ENCODE data around the gene MXD3. TPM values are rescaled to one million over a fixed set of nuclear protein-coding genes. Genes with fewer than 3 reads are reported as not detected.

Gene MXD3
- total and polyA plus RNA-seq, 2 experiments from 2014 or later: 9.9 to 11.6 TPM

DNA sequence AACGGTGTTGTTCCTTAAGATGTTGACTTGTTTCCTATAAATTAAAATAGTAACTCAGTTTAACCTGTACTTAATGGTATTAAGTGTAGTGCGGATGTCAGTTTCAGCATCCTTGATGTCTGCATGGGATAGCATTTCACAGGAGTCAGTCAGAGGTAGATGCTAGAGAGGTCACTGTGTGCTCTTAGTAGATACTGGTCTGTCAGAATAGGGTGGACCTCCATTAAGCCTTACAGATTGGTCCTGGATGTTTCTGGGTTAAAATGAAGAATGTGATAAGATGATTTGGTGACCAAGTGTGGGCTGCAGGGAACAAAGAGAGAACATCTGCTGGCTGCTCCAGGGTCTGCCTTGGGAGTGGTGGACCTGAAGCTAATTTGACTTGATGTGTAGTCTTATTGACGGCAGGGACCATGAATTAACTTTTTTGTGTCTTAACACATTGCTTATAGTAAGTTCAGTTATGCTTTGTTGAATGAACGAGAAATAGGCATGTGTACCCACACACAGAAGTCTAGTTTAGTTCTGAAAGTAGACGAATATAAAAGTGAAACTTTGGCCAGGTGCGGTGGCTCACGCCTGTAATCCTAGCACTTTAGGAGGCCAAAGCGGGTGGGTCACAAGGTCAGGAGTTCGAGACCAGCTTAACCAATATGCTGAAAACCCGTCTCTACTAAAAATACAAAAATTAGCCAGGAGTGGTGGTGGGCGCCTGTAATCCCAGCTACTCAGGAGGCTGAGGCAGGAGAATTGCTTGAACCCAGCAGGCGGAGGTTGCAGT is 20.7 kb downstream of the MXD3 start:
- Histone ChIP-seq H3F3A (replicated peaks; ENCODE audit: low read depth) (peaks cover 25% of the 10 kb centered on the region), H3K9me2 (ENCODE audit: insufficient read depth) (no peaks in the 10 kb centered on the region), H3K4me3 (no peak overlapping the region), H4K20me1 (replicated peaks; ENCODE audit: insufficient read depth) (peaks cover 47% of the 10 kb centered on the region), H3K4me1 (ENCODE audit: insufficient read depth) (no peaks in the 10 kb centered on the region), H3K27me3 (ENCODE audit: insufficient read depth) (no peaks in the 10 kb centered on the region), H2AFZ (no peak overlapping the region), H3K4me2 (no peak overlapping the region), H3K36me3 (ENCODE audit: insufficient read depth) (peaks cover 74% of the 10 kb centered on the region), H3K27ac (ENCODE audit: low read depth) (no peak overlapping the region), H3K79me2 (replicated peaks; ENCODE audit: insufficient read depth) (peaks cover 15% of the 10 kb centered on the region; the same call in 1 of the 2 replicates)
- Mint-ChIP-seq H3K4me3 (no peak overlapping the region), H3K36me3 (ENCODE audit: low read depth) (peaks cover 93% of the 10 kb centered on the region), H3K27ac (no peak overlapping the region), H3K27me3 (ENCODE audit: insufficient read depth, low read depth, poor library complexity) (peaks cover 14% of the 10 kb centered on the region), H3K4me1 (peaks cover 3% of the 10 kb centered on the region; the same call in 2 of the 3 replicates), H3K9me3 (no peaks in the 10 kb centered on the region)
- ATAC-seq (no peak), DNase-seq (ENCODE audit: low spot score) (no peak)
- TF ChIP-seq, protein P1, sequence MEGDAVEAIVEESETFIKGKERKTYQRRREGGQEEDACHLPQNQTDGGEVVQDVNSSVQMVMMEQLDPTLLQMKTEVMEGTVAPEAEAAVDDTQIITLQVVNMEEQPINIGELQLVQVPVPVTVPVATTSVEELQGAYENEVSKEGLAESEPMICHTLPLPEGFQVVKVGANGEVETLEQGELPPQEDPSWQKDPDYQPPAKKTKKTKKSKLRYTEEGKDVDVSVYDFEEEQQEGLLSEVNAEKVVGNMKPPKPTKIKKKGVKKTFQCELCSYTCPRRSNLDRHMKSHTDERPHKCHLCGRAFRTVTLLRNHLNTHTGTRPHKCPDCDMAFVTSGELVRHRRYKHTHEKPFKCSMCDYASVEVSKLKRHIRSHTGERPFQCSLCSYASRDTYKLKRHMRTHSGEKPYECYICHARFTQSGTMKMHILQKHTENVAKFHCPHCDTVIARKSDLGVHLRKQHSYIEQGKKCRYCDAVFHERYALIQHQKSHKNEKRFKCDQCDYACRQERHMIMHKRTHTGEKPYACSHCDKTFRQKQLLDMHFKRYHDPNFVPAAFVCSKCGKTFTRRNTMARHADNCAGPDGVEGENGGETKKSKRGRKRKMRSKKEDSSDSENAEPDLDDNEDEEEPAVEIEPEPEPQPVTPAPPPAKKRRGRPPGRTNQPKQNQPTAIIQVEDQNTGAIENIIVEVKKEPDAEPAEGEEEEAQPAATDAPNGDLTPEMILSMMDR (conservative IDR thresholded peaks at IDR 0.05; ENCODE audit: low read depth in 2 of 2): no peak
- TF ChIP-seq ETS1 (IDR thresholded peaks at IDR 0.05) (no peak), JUNB (IDR thresholded peaks at IDR 0.05; ENCODE audit: unreplicated experiment) (no peak), POLR2AphosphoS5 (IDR thresholded peaks at IDR 0.05; ENCODE audit: low read depth) (no peak)

GRCh38 chr5:177288191-177288590 is 23.5 kb downstream of the MXD3 start:
- peaks cover 79% of the 10 kb centered on the region for H3K36me3 ChIP-seq (ENCODE audit: insufficient read depth)

More at GRCh38 chr5:177288191-177288590, 23.5 kb downstream of the MXD3 start:
- Mint-ChIP-seq H3K27me3 (ENCODE audit: insufficient read depth, low read depth, poor library complexity) (peaks cover 5% of the 10 kb centered on the region), H3K36me3 (ENCODE audit: low read depth) (peaks cover 89% of the 10 kb centered on the region), H3K4me3 (no peak overlapping the region), H3K27ac (no peak overlapping the region), H3K4me1 (no peaks in the 10 kb centered on the region), H3K9me3 (no peaks in the 10 kb centered on the region)
- Histone ChIP-seq H3K79me2 (replicated peaks; ENCODE audit: insufficient read depth) (peaks cover 26% of the 10 kb centered on the region; the same call in 1 of the 2 replicates), H4K20me1 (replicated peaks; ENCODE audit: insufficient read depth) (peaks cover 37% of the 10 kb centered on the region), H3K27ac (ENCODE audit: low read depth) (no peak overlapping the region), H2AFZ (no peak overlapping the region), H3K4me1 (ENCODE audit: insufficient read depth) (no peaks in the 10 kb centered on the region), H3K4me3 (no peak overlapping the region), H3K27me3 (ENCODE audit: insufficient read depth) (no peaks in the 10 kb centered on the region), H3K9me2 (ENCODE audit: insufficient read depth) (no peaks in the 10 kb centered on the region), H3F3A (replicated peaks; ENCODE audit: low read depth) (peaks cover 22% of the 10 kb centered on the region), H3K4me2 (no peak overlapping the region)
- no peak for ATAC-seq
- TF ChIP-seq ETS1 (IDR thresholded peaks at IDR 0.05) (no peak), NANOG (IDR thresholded peaks at IDR 0.05; ENCODE audit: borderline replicate concordance) (no peak), EZH2phosphoT487 (IDR thresholded peaks at IDR 0.05; ENCODE audit: unreplicated experiment) (peak; percentile 32), ZNF114 (CRISPR knock-in tag; IDR thresholded peaks at IDR 0.05) (no peak)
- TF ChIP-seq, protein P1 (conservative IDR thresholded peaks at IDR 0.05; ENCODE audit: low read depth in 2 of 2): no peak
- DNase-seq (ENCODE audit: low spot score): no peak

Data from GM23338 (cell line).